Cerebellar cortex (tissue), 1 donor: ENCODE measurements around the gene CAPN12.
"Not testable (repeated sequence)": the region's sequence is repeated elsewhere in the genome, so short reads cannot be mapped to it uniquely, and the experiment has no call there.

Source experiments
- DNase-seq: peaks from one replicate; pipeline ENCODE4 v3.0.0-alpha.2; 2015; ENCODE audit warnings: low spot score

Gene CAPN12

DNA sequence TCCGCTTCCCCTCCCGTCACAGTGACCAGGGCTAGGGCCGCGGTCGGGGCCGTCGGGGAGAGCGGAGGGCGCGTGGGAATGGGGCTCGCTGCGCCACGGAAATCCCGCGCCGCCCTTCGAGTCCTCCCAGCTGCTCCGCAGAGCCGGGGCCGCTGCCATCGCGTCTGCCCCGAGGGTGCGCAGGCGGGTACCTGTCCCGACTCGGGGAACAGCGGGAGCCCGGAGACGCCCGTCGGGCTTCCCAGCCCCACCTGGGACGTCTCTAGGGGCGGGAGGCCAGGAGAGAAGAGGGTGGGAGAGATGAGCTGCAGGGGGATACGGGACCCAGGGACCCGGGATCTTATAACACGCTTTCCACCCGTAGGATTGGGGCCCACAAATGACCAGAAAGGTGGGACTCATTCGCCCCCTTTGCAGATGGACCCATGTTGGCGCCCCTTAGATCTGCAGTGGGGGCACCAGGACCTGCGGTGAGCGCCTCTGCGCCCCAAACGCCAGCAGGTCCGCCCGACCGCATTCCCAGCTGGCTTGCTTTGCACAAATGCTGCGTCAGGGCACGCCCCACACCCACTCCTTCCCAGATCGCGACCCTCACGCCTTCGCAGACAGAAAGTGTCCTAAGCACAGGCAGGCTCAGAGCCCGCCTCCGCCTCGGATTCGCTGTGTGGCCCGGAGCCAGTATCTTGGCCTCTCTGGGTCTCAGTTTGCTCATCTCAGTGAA, 26.1 kb upstream of the CAPN12 start:
- DNase-seq, result not testable (repeated sequence)

DNA sequence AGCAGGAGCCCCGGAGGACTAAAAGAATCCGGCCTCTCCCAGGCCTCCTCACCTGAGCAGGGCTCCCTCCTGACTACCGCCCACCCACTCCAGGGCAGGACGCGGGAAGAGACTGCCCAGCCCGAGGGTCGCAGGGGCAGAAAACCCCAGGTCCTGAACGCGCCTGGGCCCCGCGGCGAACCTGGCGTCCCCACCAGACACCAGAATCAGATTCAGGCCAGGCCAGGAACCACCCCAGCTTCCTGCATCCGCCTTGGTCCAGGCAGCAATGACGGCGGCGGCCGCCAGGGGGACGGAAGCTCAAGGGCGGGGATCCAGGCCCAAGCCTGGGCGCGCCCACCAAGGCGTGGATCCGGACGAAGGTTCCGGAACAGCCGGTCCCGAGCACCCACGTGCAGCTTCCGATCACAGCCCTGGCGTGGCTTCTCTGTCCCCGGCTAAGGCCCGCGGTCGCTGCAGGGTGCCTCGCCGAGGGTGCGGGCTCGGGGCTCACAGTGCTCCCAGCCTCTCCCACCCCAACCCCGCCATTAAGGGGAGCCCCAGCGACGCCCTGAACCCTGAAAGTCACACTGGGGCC, 25.4 kb upstream of the CAPN12 start:
- DNase-seq, result no peak

DNA sequence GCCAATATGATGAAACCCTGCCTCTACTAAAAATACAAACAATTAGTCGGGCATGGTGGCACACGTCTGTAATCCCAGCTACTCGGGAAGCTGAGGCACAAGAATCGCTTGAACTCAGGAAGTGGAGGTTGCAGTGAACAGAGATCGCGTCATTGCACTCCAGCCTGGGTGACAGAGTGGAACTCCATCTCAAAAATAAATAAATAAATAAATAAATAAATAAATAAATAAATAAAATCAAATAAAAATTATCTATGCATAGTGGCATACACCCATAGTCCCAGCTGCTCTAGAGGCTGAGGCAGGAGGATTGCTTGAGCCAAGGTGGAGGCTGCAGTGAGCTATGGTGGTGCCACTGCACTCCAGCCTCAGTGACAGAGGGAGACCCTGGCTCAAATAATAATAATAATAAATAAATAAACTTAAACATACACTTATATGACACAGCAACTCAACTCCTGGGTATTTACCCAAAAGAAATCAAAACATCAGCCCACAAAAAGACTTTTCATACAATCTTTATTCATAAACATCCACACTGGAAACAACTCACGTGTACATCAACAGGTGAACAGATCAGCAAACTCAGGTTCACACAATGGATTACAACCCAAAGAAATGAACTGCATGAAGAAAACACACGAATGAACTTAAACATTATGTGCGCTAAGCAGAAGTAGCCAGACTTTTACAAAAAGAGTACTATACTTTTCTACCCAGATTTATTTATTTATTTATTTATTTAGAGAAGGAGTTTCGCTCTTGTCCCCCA, 22.2 kb upstream of the CAPN12 start:
- no peak for DNase-seq

DNA sequence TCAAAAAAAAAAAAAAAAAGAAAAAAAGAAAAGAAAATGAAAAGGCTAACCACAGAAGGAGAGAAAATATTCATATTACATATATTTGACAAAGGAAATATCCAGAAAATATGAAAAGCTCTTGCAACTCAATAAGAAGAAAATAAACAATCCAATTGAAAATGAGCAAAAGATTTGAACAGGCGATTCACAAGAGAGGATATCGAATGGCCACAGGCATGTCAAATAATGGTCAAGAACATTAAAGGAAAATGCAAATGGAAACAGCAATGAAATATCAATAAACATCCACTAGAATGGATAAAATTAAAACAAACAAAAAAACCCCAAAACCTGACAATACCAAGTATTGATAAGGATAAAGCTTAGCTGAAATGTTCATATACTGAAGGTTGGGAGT, 20.9 kb upstream of the CAPN12 start:
- no peak for DNase-seq

DNA sequence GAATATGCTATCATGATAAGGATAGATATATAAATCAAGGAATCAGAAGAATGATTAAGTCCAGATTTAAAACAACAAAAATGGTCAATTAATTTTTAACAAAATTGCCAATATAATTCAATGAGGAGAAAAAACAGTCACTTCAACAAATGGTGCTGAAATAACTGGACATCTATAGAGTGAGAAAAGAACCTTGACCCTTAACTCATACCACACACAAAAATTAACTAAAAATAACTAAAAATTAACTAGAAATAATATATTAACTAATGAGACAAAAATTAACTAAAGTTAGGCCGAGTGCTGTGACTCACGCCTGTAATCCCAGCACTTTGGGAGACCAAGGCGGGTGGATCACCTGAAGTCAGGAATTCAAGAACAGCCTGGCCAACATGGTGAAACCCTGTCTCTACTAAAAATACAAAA, 19.5 kb upstream of the CAPN12 start:
- DNase-seq, result no peak

DNA sequence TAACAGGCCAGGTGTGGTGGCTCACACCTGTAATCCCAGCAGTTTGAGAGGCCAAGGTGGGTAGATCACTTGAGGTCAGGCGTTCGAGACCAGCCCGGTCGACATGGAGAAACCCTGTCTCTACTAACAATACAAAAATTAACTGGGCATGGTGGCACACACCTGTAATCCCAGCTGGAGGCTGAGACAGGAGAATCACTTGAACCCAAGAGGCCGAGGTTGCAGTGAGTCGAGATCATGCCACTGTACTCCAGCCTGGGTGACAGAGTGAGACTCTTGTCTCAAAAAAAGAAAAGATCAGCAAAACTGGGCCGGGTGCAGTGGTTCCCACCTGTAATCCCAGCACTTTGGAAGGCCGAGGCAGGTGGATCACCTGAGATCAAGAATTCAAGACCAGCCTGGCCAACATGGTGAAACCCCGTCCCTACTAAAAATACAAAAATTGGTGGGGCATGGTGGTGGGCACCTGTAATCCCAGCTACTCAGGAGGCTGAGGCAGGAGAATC, 17.7 kb upstream of the CAPN12 start:
- not testable (repeated sequence) for DNase-seq

DNA sequence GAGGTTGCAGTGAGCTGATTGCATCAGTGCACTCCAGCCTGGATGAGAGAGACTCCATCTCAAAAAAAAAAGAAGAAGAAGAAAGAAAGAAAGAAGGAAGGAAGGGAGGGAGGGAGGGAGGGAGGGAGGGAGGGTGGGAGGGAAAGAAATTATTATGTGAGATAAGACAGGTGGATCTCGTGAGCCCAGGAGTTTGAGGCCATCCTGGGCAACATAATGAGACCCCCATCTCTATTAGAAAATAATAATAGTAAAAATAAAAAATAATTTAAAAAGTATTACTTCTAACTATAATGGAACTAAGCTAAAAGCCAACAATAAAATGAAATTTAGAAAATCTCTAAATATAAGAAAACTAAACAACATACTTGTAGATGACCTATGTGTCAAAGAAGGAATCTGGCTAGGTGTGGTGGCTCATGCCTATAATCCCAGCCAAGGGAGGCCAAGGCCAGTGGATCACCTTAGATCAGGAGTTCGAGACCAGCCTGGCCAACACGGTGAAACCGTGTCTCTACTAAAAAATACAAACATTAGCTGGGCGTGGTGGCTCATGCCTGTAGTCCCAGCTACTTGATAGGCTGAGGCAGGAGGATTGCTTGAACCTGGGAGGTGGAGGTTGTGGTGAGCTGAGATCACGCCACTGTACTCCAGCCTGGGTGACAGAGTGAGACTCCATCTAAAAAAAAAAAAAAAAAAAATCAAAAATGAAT, 16.7 kb upstream of the CAPN12 start:
- DNase-seq, result not testable (repeated sequence)

DNA sequence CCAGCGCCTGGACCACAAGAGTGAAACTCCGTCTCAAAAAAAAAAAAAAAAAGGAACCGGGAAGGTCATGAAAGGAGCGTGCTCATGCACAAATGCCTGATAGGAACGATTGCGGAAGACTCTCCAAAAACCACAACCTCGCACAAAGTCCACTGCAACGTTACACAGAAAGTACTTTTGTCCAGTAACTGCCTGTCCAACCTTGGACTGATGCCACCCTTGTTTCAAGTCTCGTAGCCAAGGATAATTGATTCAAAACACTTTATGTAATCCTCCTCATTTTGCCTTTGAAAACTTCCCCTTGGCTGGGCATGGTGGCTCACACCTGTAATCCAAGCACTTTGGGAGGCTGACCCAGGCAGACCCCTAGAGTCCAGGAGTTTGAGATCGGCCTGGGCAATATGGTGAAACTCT, 15.3 kb upstream of the CAPN12 start:
- no peak for DNase-seq

DNA sequence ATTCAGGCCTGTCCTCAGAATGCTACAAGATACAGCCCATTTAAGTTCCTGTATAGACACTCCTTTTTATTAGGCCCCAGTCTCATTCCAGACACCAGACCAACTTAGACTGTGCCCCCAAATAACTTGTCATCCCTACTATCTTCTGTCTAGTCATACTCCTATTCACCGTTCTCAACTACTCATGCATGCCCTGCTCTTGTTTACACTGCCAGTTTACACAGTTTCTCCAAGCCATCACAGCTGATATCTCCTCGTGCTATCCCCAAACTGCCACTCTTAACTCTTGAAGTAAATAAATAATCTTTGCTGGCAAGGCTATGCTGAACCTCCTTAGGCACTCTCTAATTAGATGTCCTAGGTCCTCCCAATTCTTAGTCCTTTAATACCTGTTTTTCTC, 9.9 kb upstream of the CAPN12 start:
- DNase-seq, result not testable (repeated sequence)

DNA sequence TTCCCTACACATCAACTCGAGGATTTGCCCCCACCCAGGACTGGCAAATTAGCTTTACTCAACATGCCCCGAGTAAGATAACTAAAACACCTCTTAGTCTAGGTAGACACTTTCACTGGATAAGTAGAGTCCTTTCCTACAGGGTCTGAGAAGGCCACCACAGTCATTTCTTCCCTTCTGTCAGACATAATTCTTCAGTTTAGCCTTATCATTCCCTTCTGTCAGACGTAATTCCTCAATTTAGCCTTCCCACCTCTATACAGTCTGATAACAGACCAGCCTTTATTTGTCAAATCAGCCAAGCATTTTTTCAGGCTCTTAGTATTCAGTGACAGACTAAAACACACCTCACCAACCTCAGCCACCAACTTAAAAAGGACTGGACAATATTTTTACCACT, 9.5 kb upstream of the CAPN12 start:
- not testable (repeated sequence) for DNase-seq

DNA sequence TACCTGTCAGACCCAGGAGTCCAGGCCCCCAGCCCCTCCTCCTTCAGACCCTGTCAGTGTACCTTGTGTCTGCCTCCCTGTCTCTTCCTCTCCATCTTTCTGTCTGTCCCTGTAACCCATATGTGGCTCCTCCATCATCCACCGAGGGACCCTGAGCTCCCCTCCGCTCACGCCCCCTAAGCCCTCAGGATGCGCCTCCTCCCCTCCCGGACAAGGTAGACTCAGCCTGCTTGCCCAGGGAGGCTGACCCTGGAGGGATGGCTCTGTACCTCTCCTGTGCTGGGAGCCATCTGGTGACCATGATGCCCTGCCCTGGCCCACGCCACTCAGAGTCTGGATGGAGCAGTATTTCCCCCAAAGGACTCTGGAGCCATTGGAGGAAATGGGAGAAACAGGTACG, 1.0 kb upstream of the CAPN12 start:
- no peak for DNase-seq

DNA sequence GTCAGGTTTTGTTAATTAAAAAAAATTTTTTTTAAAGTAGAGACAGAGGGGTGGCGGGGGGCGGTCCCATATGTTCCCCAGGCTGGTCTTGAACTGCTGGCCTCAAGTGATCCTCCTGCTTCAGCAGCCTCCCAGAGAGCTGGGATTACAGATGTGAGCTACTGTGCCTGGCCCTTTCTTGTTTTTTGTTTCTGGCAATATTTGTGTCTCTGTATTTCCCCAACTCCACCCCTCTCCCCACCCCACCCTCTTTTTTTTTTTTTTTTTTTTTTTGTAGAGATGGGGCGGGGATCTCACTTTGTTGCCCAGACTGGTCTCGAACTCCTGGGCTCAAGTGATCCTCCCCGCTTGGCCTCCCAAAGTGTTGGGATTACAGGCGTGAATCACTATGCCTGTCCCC, 600 bp upstream of the CAPN12 start:
- DNase-seq, result no peak

DNA sequence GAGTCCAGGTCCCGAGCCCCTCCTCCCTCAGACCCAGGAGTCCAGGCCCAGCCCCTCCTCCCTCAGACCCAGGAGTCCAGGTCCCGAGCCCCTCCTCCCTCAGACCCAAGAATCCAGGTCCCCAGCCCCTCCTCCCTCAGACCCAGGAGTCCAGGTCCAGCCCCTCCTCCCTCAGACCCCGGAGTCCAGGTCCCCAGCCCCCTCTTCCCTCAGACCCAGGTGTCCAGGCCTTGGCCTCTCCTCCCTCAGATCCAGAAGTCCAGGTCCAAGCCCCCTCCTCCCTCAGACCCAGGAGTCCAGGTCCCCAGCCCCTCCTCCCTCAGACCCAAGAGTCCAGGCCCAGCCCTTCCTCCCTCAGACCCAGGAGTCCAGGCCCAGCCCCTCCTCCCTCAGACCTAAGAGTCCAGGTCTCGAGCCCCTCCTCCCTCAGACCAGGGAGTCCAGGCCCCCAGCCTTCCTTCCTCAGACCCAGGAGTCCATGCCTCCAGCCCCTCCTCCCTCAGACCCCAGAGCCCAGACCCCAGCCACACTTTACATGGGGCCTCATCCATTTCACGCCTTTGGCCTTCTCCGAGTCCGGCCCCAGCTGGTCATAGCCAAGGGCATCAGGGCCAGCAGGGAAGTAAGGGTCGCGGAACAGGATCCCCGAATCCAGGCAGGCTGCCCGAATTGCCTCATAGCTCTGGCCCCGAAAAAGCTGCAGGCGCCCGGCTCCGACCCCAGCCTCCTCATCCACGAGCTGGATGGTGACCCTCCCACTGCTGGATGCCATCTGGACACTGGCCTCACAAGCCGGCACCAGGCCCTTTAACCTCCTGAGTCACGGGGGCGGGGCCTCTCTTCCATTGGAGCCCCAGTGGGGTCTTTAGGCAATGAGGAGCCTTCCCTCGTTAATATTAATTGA, 628 bp downstream of the CAPN12 start:
- no peak for DNase-seq

DNA sequence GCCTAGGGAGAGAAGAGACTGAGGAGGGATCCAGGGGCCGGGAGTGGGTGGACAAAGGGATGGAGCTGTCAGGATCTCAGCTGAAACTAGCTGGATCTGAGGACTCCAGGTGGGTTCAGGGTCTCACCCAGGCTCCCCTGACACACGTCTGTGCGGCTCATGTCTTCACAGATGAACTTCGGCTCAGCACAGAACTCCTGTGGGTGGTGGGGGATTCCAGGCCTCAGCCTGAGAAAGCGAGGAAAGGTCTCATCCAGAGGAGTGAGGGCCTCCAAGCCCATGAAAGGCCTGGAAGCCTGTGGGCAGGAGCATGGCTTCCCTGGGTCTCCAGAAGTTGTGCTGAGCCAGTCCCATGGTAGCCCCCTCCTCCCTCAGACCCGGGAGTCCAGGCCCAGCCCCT, 1.4 kb downstream of the CAPN12 start:
- DNase-seq, result no peak

DNA sequence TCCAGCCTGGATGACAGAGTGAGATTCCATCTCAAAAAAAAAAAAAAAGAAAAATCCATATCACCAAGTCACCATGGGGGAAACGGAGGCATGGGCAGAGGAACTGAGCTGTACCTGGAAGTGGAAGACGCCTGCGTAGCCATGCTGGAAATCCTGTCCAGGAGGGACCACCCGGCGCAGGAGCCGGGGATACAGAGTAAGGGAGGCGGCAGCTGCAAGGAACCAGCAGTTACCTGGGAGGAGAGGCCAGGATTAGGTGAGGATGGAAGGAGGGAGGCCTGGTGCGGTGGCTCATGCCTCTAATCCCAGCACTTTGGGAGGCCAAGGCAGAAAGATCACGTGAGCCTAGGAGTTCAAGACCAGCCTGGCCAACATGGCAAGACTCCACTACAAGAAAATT, 2.0 kb downstream of the CAPN12 start:
- DNase-seq, result no peak

DNA sequence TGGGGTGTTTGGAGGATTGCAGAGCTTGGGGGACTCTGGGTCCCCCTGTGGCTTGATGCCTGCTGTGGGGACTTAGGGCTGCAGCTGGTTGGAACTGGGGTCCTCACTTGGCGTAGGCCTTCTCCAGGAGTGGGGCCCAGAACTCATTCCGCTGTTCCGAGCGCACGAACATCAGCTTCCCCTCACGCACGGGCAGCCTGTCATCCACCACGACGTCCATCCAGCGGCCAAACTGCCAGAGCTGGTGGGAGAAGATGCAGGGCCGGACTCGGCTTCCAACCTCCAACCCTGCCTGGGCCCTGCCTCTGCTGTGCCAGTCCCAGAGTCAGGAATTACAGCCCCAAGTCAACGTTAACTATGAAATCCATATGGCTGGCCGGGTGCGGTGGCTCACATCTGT, 2.6 kb downstream of the CAPN12 start:
- DNase-seq, result no peak

DNA sequence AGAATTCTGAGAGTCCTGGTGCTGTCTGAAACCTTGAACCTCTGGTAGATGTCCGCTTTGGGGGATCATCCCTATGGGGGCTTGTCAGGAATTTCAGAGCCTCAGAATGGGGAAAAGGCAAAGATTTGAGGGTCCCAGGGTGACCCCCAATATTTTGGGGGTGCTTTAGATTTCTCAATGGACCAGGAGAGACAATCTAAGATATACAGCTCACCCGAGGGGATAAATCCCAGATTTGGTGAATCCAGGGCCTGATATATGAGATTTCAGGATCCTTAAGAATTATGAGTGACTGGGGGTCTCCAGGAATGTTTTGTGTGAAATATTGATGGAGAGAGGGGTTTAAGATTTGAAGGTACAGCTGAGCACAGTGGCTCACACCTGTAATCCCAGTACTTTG, 3.3 kb downstream of the CAPN12 start:
- no peak for DNase-seq

DNA sequence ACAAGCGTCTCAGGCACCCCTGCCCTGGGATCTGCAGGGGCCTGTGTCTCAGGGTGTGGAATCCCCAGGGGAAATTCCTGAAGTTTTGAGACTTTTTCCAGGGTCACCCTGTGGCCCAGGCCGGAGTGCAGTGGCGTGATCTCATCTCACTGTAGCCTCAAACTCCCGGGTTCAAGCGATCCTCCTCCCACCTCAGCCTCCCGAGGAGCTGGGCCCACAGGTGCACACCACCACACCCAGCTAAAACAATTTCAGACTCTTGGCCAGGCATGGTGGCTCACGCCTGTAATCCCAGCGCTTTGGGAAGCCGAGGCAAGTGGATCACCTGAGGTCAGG, 4.0 kb downstream of the CAPN12 start:
- DNase-seq, result no peak

DNA sequence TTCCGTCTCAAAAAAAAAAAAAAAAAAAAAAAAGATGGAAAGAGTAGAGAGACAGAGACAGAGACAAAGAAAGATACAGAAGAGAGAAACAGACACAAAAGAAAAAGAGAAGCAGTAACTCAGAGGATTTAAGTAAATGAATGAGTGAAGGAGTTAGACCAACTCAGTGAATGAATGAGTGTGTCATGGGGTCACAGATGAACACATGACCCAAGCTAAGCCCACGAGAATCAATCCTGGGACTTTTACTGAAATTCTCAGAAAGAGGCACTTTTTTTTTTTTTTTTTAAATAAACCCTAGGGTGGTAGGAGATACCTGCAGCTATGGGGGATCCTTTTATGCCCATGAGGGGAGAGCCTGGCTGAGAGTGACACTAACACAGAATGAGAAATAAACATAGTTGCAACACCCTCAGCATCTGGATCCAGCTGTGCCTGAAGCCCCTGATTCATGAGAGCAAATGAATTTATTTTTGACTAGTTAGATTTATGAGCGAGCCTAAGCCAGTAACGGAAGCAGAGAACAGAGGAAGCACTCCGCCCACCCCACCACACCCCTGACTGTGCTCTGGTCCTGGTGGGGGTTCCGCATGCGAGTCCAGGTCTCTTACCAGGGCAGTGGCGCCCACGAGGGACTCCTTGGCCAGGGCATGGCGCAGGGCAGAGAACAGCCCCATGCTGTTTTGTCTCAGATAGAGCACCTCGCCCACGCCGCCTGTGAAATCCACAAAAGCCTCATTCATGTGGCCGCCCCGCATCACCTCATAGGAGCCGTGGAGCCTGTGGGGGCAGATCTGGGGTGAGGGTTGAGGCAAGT, 4.6 kb downstream of the CAPN12 start:
- no peak for DNase-seq

DNA sequence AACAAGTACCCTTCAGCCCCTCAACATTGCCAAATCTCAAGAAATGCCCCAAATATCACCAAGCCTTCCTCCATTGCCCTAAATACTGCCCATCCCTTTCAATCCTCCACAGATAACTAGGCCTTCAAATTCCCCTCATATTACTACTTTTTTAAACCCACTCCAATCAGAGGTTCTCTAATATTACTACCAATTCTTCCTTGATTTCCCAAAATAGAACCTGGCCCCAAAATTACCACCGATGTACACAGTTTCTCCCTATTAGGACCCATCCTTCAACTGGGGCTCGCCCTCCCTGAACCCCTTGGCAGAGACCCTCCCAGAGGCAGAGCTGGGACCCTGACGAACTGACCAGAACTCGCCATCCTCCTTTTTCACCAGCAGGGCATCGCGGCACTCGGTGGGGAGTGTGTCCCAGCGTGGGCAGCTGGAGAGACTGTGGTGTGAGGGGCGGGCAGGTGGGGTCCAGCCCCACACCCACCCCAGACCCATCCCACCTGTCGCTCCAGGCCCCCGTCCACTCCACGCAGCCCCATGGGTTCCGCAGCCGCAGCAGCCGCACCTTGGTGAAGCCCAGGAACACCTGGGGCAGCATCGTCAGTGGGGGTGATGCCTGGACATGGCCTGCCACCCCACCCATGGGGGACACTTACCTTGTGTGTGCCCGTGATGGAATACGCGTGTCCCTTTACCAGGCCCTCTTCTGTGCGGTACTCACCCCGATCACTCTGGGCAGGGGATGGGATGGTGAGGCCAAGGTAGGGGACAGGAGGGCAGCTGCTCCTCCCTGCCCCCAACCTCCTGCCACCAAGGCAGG, 6.1 kb downstream of the CAPN12 start:
- DNase-seq, result no peak
